ENCODE data around the gene THTPA. TPM values are rescaled to one million over a fixed set of nuclear protein-coding genes. Genes with fewer than 3 reads are reported as not detected.

The THTPA gene
- total and polyA plus RNA-seq, 2 of the 13 experiments (the other 11 are each of a cell fraction or from before 2014, with no cell fraction given) = 7.4 to 8.7 TPM

DNA sequence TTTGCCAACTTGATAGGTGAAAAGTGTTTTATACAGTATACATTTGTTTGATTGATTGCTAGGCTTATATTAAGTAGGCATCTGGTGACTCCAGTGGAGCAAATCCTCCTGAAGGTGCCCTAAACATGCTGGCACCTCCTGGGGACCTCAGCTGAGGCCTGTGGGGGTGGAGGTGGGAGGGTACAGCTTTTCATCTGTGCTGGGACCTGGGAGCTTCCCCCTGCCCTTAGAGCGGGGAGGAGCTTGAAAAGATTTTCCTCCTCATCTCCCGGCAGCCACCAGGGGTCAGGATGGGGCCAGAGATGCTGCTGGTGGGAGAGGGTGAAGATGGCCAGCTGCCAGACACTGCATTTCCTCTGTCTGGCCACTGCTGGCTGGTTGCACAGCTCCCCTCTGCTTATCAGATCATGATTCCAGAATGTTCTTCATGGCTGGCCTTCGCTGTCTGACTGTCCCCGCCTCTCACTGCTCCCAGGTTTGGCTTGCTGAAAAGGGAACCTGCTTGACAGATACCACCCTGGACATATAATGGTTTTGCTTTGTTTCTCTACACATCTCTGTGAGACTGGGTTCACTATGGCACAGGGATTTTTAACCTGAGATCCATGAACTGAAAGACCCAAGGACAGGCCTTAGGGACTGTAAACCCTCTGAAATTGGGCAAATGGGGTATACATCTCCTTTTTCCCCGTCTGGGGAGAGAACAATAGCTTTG lies 33.0 kb downstream of the THTPA start (continued):
- TF ChIP-seq ZNF563 (CRISPR knock-in tag; IDR thresholded peaks at IDR 0.05) (peak; percentile 80; the same call in 1 of the 2 replicates), RFXAP (CRISPR knock-in tag; IDR thresholded peaks at IDR 0.05; ENCODE audit: borderline replicate concordance) (peak; percentile 85; the same call in 1 of the 2 replicates), UBTF (CRISPR knock-in tag; IDR thresholded peaks at IDR 0.05) (peak; percentile 89), ZNF549 (CRISPR knock-in tag; IDR thresholded peaks at IDR 0.05) (no peak), ZNF431 (CRISPR knock-in tag; IDR thresholded peaks at IDR 0.05; ENCODE audit: borderline replicate concordance, low read depth) (peak; percentile 91; the same call in 1 of the 2 replicates), PAF1 (CRISPR knock-in tag; IDR thresholded peaks at IDR 0.05) (no peak), SIX1 (CRISPR knock-in tag; IDR thresholded peaks at IDR 0.05; ENCODE audit: borderline replicate concordance) (peak; percentile 75; the same call in 1 of the 2 replicates), AGO1 (IDR thresholded peaks at IDR 0.05; ENCODE audit: low read depth, low read length, poor library complexity, severe bottlenecking) (no peak), NFAT5 (CRISPR knock-in tag; IDR thresholded peaks at IDR 0.05) (peak; percentile 86; the same call in 1 of the 2 replicates), POLR2AphosphoS5 (IDR thresholded peaks at IDR 0.05; ENCODE audit: low read depth, low read length) (no peak), ZNF724P (CRISPR knock-in tag; IDR thresholded peaks at IDR 0.05; ENCODE audit: borderline replicate concordance) (peak; percentile 96)
- TF ChIP-seq, protein P1, sequence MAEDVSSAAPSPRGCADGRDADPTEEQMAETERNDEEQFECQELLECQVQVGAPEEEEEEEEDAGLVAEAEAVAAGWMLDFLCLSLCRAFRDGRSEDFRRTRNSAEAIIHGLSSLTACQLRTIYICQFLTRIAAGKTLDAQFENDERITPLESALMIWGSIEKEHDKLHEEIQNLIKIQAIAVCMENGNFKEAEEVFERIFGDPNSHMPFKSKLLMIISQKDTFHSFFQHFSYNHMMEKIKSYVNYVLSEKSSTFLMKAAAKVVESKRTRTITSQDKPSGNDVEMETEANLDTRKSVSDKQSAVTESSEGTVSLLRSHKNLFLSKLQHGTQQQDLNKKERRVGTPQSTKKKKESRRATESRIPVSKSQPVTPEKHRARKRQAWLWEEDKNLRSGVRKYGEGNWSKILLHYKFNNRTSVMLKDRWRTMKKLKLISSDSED (CRISPR knock-in tag; IDR thresholded peaks at IDR 0.05) = no peak
- TF ChIP-seq, protein P2, sequence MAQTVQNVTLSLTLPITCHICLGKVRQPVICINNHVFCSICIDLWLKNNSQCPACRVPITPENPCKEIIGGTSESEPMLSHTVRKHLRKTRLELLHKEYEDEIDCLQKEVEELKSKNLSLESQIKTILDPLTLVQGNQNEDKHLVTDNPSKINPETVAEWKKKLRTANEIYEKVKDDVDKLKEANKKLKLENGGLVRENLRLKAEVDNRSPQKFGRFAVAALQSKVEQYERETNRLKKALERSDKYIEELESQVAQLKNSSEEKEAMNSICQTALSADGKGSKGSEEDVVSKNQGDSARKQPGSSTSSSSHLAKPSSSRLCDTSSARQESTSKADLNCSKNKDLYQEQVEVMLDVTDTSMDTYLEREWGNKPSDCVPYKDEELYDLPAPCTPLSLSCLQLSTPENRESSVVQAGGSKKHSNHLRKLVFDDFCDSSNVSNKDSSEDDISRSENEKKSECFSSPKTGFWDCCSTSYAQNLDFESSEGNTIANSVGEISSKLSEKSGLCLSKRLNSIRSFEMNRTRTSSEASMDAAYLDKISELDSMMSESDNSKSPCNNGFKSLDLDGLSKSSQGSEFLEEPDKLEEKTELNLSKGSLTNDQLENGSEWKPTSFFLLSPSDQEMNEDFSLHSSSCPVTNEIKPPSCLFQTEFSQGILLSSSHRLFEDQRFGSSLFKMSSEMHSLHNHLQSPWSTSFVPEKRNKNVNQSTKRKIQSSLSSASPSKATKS (CRISPR knock-in tag; IDR thresholded peaks at IDR 0.05) = no peak; the same call in 1 of the 2 replicates
- TF ChIP-seq, protein P3, sequence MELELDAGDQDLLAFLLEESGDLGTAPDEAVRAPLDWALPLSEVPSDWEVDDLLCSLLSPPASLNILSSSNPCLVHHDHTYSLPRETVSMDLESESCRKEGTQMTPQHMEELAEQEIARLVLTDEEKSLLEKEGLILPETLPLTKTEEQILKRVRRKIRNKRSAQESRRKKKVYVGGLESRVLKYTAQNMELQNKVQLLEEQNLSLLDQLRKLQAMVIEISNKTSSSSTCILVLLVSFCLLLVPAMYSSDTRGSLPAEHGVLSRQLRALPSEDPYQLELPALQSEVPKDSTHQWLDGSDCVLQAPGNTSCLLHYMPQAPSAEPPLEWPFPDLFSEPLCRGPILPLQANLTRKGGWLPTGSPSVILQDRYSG (CRISPR knock-in tag; IDR thresholded peaks at IDR 0.05) = peak; percentile 62; the same call in 1 of the 2 replicates

Measured in HepG2 (cell line).